H9 (cell line): ENCODE measurements around the gene PITX1. TPM values are rescaled to one million over a fixed set of nuclear protein-coding genes. Genes with fewer than 3 reads are reported as not detected.
A peak's percentile ranks its signal among the peaks of the same experiment; 100 is the strongest.

Source experiments
- DNase-seq: peaks from one replicate; pipeline ENCODE4 v3.0.0-alpha.2; 2017
- H2AFZ ChIP-seq: one replicate; pipeline ENCODE4 v1.6.1; 2013; ENCODE audit warnings: mild to moderate bottlenecking, low read length, control low read depth, moderate library complexity
- H2AK5ac ChIP-seq: 2 replicates; pipeline ENCODE4 v1.6.1; 2013; ENCODE audit warnings: low read length, control low read depth, mixed read lengths; ENCODE audit not compliant: insufficient read length
- H2BK120ac ChIP-seq: one replicate; pipeline ENCODE4 v1.6.1; 2013; ENCODE audit warnings: low read depth, mild to moderate bottlenecking, low read length, control low read depth, inconsistent platforms; ENCODE audit not compliant: poor library complexity, severe bottlenecking
- H2BK12ac ChIP-seq: 2 replicates; pipeline ENCODE4 v1.6.1; 2013; ENCODE audit warnings: low read length, control low read depth, mixed read lengths, low read depth; ENCODE audit not compliant: insufficient read length
- H2BK15ac ChIP-seq: 2 replicates; pipeline ENCODE4 v1.6.1; 2013; ENCODE audit warnings: low read depth, low read length, control low read depth
- H2BK20ac ChIP-seq: one replicate; pipeline ENCODE4 v1.6.1; 2013; ENCODE audit warnings: low read depth, mild to moderate bottlenecking, low read length, control low read depth, inconsistent platforms; ENCODE audit not compliant: poor library complexity, severe bottlenecking
- H2BK5ac ChIP-seq: 2 replicates; pipeline ENCODE4 v1.6.1; 2013; ENCODE audit warnings: low read length, control low read depth, mixed read lengths; ENCODE audit not compliant: insufficient read length
- H3K14ac ChIP-seq: 2 replicates; pipeline ENCODE4 v1.6.1; 2013; ENCODE audit warnings: low read length, control low read depth; ENCODE audit not compliant: insufficient read depth
- H3K18ac ChIP-seq: 2 replicates; pipeline ENCODE4 v1.6.1; 2013; ENCODE audit warnings: low read depth, mild to moderate bottlenecking, mixed read lengths, low read length, control low read depth; ENCODE audit not compliant: insufficient read length
- H3K23ac ChIP-seq: 2 replicates; pipeline ENCODE4 v1.6.1; 2013; ENCODE audit warnings: low read length, control low read depth, mixed read lengths, low read depth; ENCODE audit not compliant: insufficient read length
- H3K23me2 ChIP-seq: 2 replicates; pipeline ENCODE4 v1.6.1; 2013; ENCODE audit warnings: low read depth, mild to moderate bottlenecking, mixed read lengths, low read length, control low read depth; ENCODE audit not compliant: insufficient read length, poor library complexity, severe bottlenecking
- H3K27ac ChIP-seq: 2 replicates; pipeline ENCODE4 v1.5.1; 2013; ENCODE audit warnings: low read length, control low read depth, mixed read lengths, low read depth; ENCODE audit not compliant: insufficient read length
- H3K27me3 ChIP-seq: 2 replicates; pipeline ENCODE4 v1.6.1; 2013; ENCODE audit warnings: low read length, control low read depth, inconsistent platforms; ENCODE audit not compliant: insufficient read depth
- H3K4ac ChIP-seq: 2 replicates; pipeline ENCODE4 v1.6.1; 2013; ENCODE audit warnings: low read depth, mild to moderate bottlenecking, control low read depth, inconsistent platforms, low read length, moderate library complexity
- H3K4me1 ChIP-seq: 2 replicates; pipeline ENCODE4 v1.6.1; 2013; ENCODE audit warnings: low read length, control low read depth, inconsistent platforms; ENCODE audit not compliant: insufficient read depth
- H3K4me2 ChIP-seq: 2 replicates; pipeline ENCODE4 v1.6.1; 2013; ENCODE audit warnings: low read length, control low read depth, mixed read lengths; ENCODE audit not compliant: insufficient read length, insufficient read depth
- H3K56ac ChIP-seq: 2 replicates; pipeline ENCODE4 v1.6.1; 2013; ENCODE audit warnings: low read depth, mild to moderate bottlenecking, mixed read lengths, low read length, control low read depth; ENCODE audit not compliant: insufficient read length
- H3K79me1 ChIP-seq: 2 replicates; pipeline ENCODE4 v1.6.1; 2013; ENCODE audit warnings: low read depth, mild to moderate bottlenecking, moderate library complexity, low read length, control low read depth, inconsistent platforms; ENCODE audit not compliant: insufficient read depth, poor library complexity, severe bottlenecking
- H3K79me2 ChIP-seq: 2 replicates; pipeline ENCODE4 v1.6.1; 2013; ENCODE audit warnings: low read length, control low read depth, inconsistent platforms; ENCODE audit not compliant: insufficient read depth
- H3K9ac ChIP-seq: 2 replicates; pipeline ENCODE4 v1.6.1; 2013; ENCODE audit warnings: low read length, control low read depth, mixed read lengths; ENCODE audit not compliant: insufficient read length; ENCODE audit errors: extremely low read depth
- H3K9me3 ChIP-seq: one replicate; pipeline ENCODE4 v1.6.1; 2013; ENCODE audit warnings: low read depth, low read length, inconsistent platforms; ENCODE audit not compliant: control insufficient read depth
- H3T11ph ChIP-seq: one replicate; pipeline ENCODE4 v1.6.1; 2013; ENCODE audit warnings: mild to moderate bottlenecking, low read length, control low read depth, inconsistent platforms
- H4K20me1 ChIP-seq: one replicate; pipeline ENCODE4 v1.6.1; 2013; ENCODE audit not compliant: control insufficient read depth, insufficient read length, insufficient read depth
- H4K5ac ChIP-seq: 2 replicates; pipeline ENCODE4 v1.6.1; 2013; ENCODE audit warnings: low read depth, mild to moderate bottlenecking, mixed read lengths, low read length, control low read depth; ENCODE audit not compliant: insufficient read length
- H4K8ac ChIP-seq: replicated peaks from 2 replicates; pipeline ENCODE4 v1.6.1; 2013; ENCODE audit warnings: low read length, control low read depth, mixed read lengths, low read depth; ENCODE audit not compliant: insufficient read length
- H4K91ac ChIP-seq: 2 replicates; pipeline ENCODE4 v1.6.1; 2013; ENCODE audit warnings: low read depth, mild to moderate bottlenecking, moderate library complexity, mixed read lengths, low read length, control low read depth; ENCODE audit not compliant: insufficient read length
- H3K27ac Mint-ChIP-seq, 3 experiments: 2 replicates in 2 of 3; 3 replicates in 1 of 3; pipeline ENCODE4 v1.8.0; 2020 to 2021; ENCODE audit warnings: mixed read lengths in 3 of 3, mild to moderate bottlenecking in 1 of 3, moderate library complexity in 1 of 3
- H3K27me3 Mint-ChIP-seq: 2 replicates; pipeline ENCODE4 v1.8.0; 2021; ENCODE audit warnings: low read depth, mild to moderate bottlenecking, moderate library complexity, mixed read lengths
- H3K36me3 Mint-ChIP-seq, 3 experiments: 2 replicates in 2 of 3; 3 replicates in 1 of 3; pipeline ENCODE4 v1.8.0; 2020 to 2021; ENCODE audit warnings: low read depth in 3 of 3, mixed read lengths in 3 of 3; ENCODE audit not compliant: insufficient read depth in 1 of 3
- H3K4me1 Mint-ChIP-seq, 2 experiments: 2 replicates each; pipeline ENCODE4 v1.8.0; 2020; ENCODE audit warnings: mixed read lengths in 2 of 2
- H3K4me3 Mint-ChIP-seq, 2 experiments: 2 replicates in 1 of 2; 3 replicates in 1 of 2; pipeline ENCODE4 v1.8.0; 2020 to 2021; ENCODE audit warnings: mild to moderate bottlenecking in 2 of 2, mixed read lengths in 2 of 2, moderate library complexity in 1 of 2
- H3K9me3 Mint-ChIP-seq, 2 experiments: 2 replicates in 1 of 2; 3 replicates in 1 of 2; pipeline ENCODE4 v1.8.0; 2020; ENCODE audit warnings: mild to moderate bottlenecking in 2 of 2, mixed read lengths in 2 of 2, moderate library complexity in 1 of 2
- CTCF ChIP-seq: fragments of 200-600 bp; sonication (generic); conservative IDR thresholded peaks from 3 replicates; pipeline ENCODE4 v1.8.0; 2021; ENCODE audit warnings: antibody characterized with exemption, mild to moderate bottlenecking
- WGBS: extraction: QIAGEN DNeasy Blood & Tissue Kit; methylation state at CpG from one replicate; pipeline ENCODE4 v1.1.7; 2013; ENCODE audit warnings: missing lambda C conversion rate, low lambda C conversion rate, mixed read lengths; ENCODE audit not compliant: insufficient read length; ENCODE audit errors: extremely low coverage; 5-methylcytosine and 5-hydroxymethylcytosine counted together
- total RNA-seq: library from RNA; stranded (reverse); gene quantifications from 2 replicates; pipeline ENCODE4 v1.2.1, GENCODE V29; 2021

PITX1 gene
- total RNA-seq, 1 experiment from 2014 or later, result not detected

GRCh38 chr5:135041726-135042125 lies 7.7 kb upstream of the PITX1 start:
- no peak overlapping the region for H3K27ac Mint-ChIP-seq
- WGBS, result no CpG with 5 or more reads among the region's 3 CpGs

More at GRCh38 chr5:135041726-135042125, 7.7 kb upstream of the PITX1 start:
- peaks cover 98% of the 10 kb centered on the region for H3K27me3 Mint-ChIP-seq
- TF ChIP-seq CTCF, result no peak
- H3K9me3 ChIP-seq, result no peaks in the 10 kb centered on the region
- H3K4me1 Mint-ChIP-seq, result peaks cover 2 to 7% of the 10 kb centered on the region in 2 experiments; a peak in 2 of 4 replicates
- no peak overlapping the region for H4K5ac ChIP-seq
- peaks cover 0 to 5% of the 10 kb centered on the region in 2 experiments; a peak in 3 of 5 replicates for H3K9me3 Mint-ChIP-seq
- H3K9ac ChIP-seq, result no peak overlapping the region
- no peak overlapping the region for H3K23ac ChIP-seq
- H2BK20ac ChIP-seq, result no peak overlapping the region
- H3K79me1 ChIP-seq, result no peaks in the 10 kb centered on the region
- H3K18ac ChIP-seq, result no peak overlapping the region
- H2BK120ac ChIP-seq, result no peak overlapping the region
- DNase-seq, result no peak
- no peak overlapping the region for H3T11ph ChIP-seq
- no peak overlapping the region for H3K27ac ChIP-seq
- H3K56ac ChIP-seq, result no peak overlapping the region
- peak overlapping the region in 1 of 2 experiments; percentile 80; a peak in 2 of 5 replicates for H3K4me3 Mint-ChIP-seq
- H2AFZ ChIP-seq, result no peak overlapping the region
- H2BK15ac ChIP-seq, result no peak overlapping the region
- peaks cover 6% of the 10 kb centered on the region for H3K23me2 ChIP-seq
- no peaks in the 10 kb centered on the region for H4K20me1 ChIP-seq
- H2BK5ac ChIP-seq, result no peak overlapping the region
- H4K91ac ChIP-seq, result no peak overlapping the region
- H3K79me2 ChIP-seq, result no peaks in the 10 kb centered on the region
- H4K8ac ChIP-seq, result no peak overlapping the region
- no peak overlapping the region for H3K14ac ChIP-seq
- H3K4me1 ChIP-seq, result no peaks in the 10 kb centered on the region
- H3K4me2 ChIP-seq, result no peak overlapping the region
- H2BK12ac ChIP-seq, result no peak overlapping the region
- no peak overlapping the region for H3K4ac ChIP-seq
- no peaks in the 10 kb centered on the region; a peak in 1 of 7 replicates for H3K36me3 Mint-ChIP-seq
- peaks cover 74% of the 10 kb centered on the region for H3K27me3 ChIP-seq
- H2AK5ac ChIP-seq, result no peak overlapping the region
